Activated CD8-positive, alpha-beta T cell treated with anti-CD3 and anti-CD28 coated beads for 36 hours (primary cell): Measurements from ENCODE around the gene PRRT4. TPM values are rescaled to one million over a fixed set of nuclear protein-coding genes. Genes with fewer than 3 reads are reported as not detected.

Source experiments
- ATAC-seq: fragments of 200-7000 bp; cut with Tn5 transposase; one replicate; pipeline ENCODE4 v1.10.0; 2021; ENCODE audit warnings: mild to moderate bottlenecking, moderate library complexity
- CTCF ChIA-PET: fragments of 350-600 bp; sonication (Branson Sonifier 250); formaldehyde crosslinking; loops from one replicate; lab custom pipeline; 2021; ENCODE audit warnings: antibody characterized with exemption; lab: Charles Lee
- POLR2A ChIA-PET: fragments of 350-600 bp; sonication (Branson Sonifier 250); formaldehyde crosslinking; loops from one replicate; lab custom pipeline; 2021; ENCODE audit warnings: antibody characterized with exemption; lab: Charles Lee
- DNase-seq: peaks from one replicate; pipeline ENCODE4 v3.0.0-alpha.2; 2020
- H3K27ac Mint-ChIP-seq: one replicate; pipeline ENCODE4 v1.8.0; 2021; ENCODE audit warnings: mild to moderate bottlenecking, mixed read lengths
- H3K27me3 Mint-ChIP-seq: one replicate; pipeline ENCODE4 v1.8.0; 2021; ENCODE audit warnings: mixed read lengths
- H3K36me3 Mint-ChIP-seq: one replicate; pipeline ENCODE4 v1.8.0; 2021; ENCODE audit warnings: low read depth, mixed read lengths
- H3K4me1 Mint-ChIP-seq: one replicate; pipeline ENCODE4 v1.8.0; 2021; ENCODE audit warnings: low read depth, mixed read lengths
- H3K4me3 Mint-ChIP-seq: one replicate; pipeline ENCODE4 v1.8.0; 2021; ENCODE audit warnings: mild to moderate bottlenecking, moderate library complexity, mixed read lengths
- H3K9me3 Mint-ChIP-seq: one replicate; pipeline ENCODE4 v1.8.0; 2021; ENCODE audit warnings: mixed read lengths
- intact Hi-C: fragments of 100-400 bp; cut with micrococcal nuclease; formaldehyde crosslinking; loops from one replicate; pipeline ENCODE4 v1.10.0; 2022
- total RNA-seq, 2 experiments: library from RNA; stranded (reverse); gene quantifications; one replicate each; pipeline ENCODE4 v1.2.3, GENCODE V29; 2021
- TF ChIP-seq, protein P1 (sequence below): fragments of 200-600 bp; IDR thresholded peaks from one replicate; pipeline ENCODE4 v1.8.0; 2022; ENCODE audit warnings: antibody characterized with exemption, mild to moderate bottlenecking

Gene PRRT4
- total RNA-seq, 2 experiments from 2014 or later: 0.20 to 0.69 TPM

DNA sequence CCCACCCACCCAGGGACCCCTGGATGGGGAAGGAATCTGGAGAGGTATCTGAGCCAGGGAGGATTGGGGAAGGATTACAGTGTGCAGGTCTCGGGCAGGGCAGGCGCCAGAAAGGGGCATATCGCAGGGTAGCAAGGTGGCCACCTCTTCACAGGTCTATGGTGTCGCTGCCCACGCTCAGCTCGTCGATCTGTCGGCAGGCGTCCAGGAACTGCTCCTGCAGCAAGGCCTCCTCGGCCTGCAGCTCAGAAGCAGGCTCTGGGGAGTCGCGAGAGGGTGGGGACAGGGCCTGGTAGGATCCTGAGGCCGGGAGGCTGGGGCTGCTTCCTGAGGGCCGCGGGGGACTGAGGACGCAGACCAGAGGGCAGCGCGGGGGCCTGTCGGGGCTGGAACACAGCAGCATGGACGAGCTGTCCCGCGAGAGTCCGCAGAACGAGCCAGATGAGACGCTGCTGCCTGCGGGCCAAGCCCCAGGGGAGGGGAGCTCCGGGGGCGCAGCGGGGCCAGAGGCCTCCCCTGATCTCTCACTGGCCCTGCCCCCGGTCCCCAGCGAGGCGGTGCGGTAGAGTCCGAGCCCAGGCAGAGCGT lies 10.7 kb downstream of the PRRT4 start:
- Mint-ChIP-seq H3K36me3 (no peaks in the 10 kb centered on the region), H3K4me1 (no peaks in the 10 kb centered on the region), H3K27me3 (peaks cover 19% of the 10 kb centered on the region), H3K27ac (no peak overlapping the region), H3K9me3 (no peaks in the 10 kb centered on the region), H3K4me3 (no peak overlapping the region)
- intact Hi-C loops: no loop called here
- ChIA-PET CTCF (interaction anchor here (0.6 to 11.7 kb wide), 4 partner anchors 31 to 676 kb away, joined by 3 to 264 read pairs (median 42); no protein-coding TSS in a partner anchor), POLR2A (interaction anchor here (0.7 to 1.0 kb wide), 2 partner anchors 16 to 36 kb away, joined by 3 to 4 read pairs; no protein-coding TSS in a partner anchor)
- TF ChIP-seq, protein P1, sequence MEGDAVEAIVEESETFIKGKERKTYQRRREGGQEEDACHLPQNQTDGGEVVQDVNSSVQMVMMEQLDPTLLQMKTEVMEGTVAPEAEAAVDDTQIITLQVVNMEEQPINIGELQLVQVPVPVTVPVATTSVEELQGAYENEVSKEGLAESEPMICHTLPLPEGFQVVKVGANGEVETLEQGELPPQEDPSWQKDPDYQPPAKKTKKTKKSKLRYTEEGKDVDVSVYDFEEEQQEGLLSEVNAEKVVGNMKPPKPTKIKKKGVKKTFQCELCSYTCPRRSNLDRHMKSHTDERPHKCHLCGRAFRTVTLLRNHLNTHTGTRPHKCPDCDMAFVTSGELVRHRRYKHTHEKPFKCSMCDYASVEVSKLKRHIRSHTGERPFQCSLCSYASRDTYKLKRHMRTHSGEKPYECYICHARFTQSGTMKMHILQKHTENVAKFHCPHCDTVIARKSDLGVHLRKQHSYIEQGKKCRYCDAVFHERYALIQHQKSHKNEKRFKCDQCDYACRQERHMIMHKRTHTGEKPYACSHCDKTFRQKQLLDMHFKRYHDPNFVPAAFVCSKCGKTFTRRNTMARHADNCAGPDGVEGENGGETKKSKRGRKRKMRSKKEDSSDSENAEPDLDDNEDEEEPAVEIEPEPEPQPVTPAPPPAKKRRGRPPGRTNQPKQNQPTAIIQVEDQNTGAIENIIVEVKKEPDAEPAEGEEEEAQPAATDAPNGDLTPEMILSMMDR: no peak
- DNase-seq (no peak), ATAC-seq (no peak)

DNA sequence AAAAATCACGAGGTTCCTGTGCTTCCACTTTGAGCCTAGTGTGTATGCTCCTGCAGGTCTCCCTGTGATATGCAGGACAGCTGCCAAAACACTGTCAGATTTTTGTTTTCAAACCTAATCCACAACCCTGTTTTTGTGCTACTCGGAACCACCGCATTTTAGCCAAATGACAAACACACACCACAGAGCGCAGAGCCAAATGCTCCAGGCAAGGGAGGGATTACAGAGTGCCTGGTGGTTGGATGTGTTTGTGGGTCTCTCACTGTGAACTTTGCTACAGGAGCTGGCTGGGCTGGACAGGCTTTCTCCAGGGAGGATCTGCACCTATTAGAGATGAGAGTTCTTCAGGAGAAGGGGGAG lies 12.0 kb downstream of the PRRT4 start:
- Mint-ChIP-seq H3K9me3 (no peaks in the 10 kb centered on the region), H3K4me3 (no peak overlapping the region), H3K27me3 (peaks cover 19% of the 10 kb centered on the region), H3K36me3 (no peaks in the 10 kb centered on the region), H3K27ac (no peak overlapping the region), H3K4me1 (no peaks in the 10 kb centered on the region)
- ChIA-PET POLR2A (no interaction called here), CTCF (interaction anchor here (0.7 to 11.7 kb wide), 4 partner anchors 13 to 76 kb away, joined by 3 to 264 read pairs (median 68); no protein-coding TSS in a partner anchor)
- intact Hi-C loops: no loop called here
- TF ChIP-seq, protein P1: no peak
- ATAC-seq: no peak
- DNase-seq: no peak

DNA sequence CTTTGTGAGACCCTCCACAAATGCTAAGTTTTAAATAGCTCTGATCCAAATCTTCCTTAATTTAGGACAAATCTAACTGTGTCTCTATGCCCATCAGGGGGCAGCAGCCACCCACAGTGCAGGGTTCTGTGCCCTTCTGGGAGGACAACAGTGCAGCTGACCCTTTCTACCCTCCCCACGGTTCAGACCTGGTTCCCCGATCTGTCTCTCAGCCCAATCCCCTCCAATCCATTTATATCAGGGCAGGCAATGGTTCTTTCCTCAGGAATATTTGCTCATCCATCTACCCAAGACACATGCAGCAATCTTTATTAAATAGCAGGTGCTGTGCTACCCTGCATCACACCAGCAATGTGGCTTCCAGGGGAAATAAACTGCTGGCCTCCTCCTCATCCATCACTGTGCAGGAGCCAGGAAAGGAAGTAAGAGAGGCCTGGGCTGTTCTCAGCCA lies 13.8 kb downstream of the PRRT4 start:
- TF ChIP-seq, protein P1: peak; percentile 71
- peaks cover 4% of the 10 kb centered on the region for H3K36me3 Mint-ChIP-seq
- H3K27me3 Mint-ChIP-seq: peaks cover 8% of the 10 kb centered on the region
- H3K4me3 Mint-ChIP-seq: no peak overlapping the region
- ATAC-seq (no peak), DNase-seq (peak; percentile 73)
- intact Hi-C loops: loop anchor here (2.0 kb wide), 1 partner anchor 39 kb away; no protein-coding TSS in a partner anchor
- POLR2A ChIA-PET: interaction anchor here (0.6 kb wide), 1 partner anchor 42 kb away, joined by 3 read pairs; no protein-coding TSS in a partner anchor
- H3K4me1 Mint-ChIP-seq: peaks cover 4% of the 10 kb centered on the region
- H3K27ac Mint-ChIP-seq: no peak overlapping the region
- H3K9me3 Mint-ChIP-seq: no peaks in the 10 kb centered on the region
- CTCF ChIA-PET: interaction anchor here (0.7 to 11.7 kb wide), 32 partner anchors 8 to 127 kb away, joined by 3 to 264 read pairs (median 5); no protein-coding TSS in a partner anchor

DNA sequence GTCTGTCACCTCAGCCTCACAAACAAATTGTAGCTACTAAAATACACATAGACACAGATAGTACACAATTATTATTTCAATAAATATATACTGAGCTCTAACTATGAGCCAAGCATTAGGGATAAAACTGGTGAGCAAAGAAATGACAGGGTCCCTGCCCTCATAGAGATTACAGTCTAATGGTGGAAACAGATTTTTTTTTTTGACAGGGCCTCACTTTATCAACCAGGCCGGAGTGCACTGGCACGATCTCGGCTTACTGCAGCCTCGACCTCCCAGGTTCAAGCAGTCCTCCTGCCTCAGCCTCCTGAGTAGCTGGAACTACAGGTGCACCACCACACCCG lies 17.1 kb downstream of the PRRT4 start:
- peak overlapping the region; percentile 85 for H3K4me3 Mint-ChIP-seq
- intact Hi-C loops: no loop called here
- DNase-seq (no peak), ATAC-seq (no peak)
- no peaks in the 10 kb centered on the region for H3K9me3 Mint-ChIP-seq
- H3K4me1 Mint-ChIP-seq: peaks cover 26% of the 10 kb centered on the region
- peaks cover 5% of the 10 kb centered on the region for H3K36me3 Mint-ChIP-seq
- peaks cover 3% of the 10 kb centered on the region for H3K27me3 Mint-ChIP-seq
- ChIA-PET POLR2A (interaction anchor here (0.6 to 2.1 kb wide), 7 partner anchors 13 to 132 kb away, joined by 3 to 11 read pairs (median 5); partner anchors contain the start of gene METTL2B), CTCF (interaction anchor here (0.7 to 11.7 kb wide), 12 partner anchors 8 to 116 kb away, joined by 3 to 264 read pairs (median 6); no protein-coding TSS in a partner anchor)
- no peak overlapping the region for H3K27ac Mint-ChIP-seq
- TF ChIP-seq, protein P1: no peak
